Esophagus squamous epithelium (tissue), 4 donors: ENCODE measurements around the gene DYNC1LI1.

Source experiments
- POLR2A ChIP-seq, 4 donors: fragments of 450-650 bp; IDR thresholded peaks; one replicate each; pipeline ENCODE4 v1.6.1; 2017; ENCODE audit warnings: antibody characterized with exemption in 4 of 4, mild to moderate bottlenecking in 4 of 4, moderate library complexity in 3 of 4
- TF ChIP-seq, protein P1 (sequence below), 6 experiments: fragments of 450-650 bp in 4 of 6; fragments of 200-600 bp in 2 of 6; sonication (generic) in 2 of 6; IDR thresholded peaks; one replicate each; pipeline ENCODE4 v1.5.1; 2016 to 2019; ENCODE audit warnings: antibody characterized with exemption in 6 of 6, mild to moderate bottlenecking in 4 of 6, moderate library complexity in 4 of 6

DNA sequence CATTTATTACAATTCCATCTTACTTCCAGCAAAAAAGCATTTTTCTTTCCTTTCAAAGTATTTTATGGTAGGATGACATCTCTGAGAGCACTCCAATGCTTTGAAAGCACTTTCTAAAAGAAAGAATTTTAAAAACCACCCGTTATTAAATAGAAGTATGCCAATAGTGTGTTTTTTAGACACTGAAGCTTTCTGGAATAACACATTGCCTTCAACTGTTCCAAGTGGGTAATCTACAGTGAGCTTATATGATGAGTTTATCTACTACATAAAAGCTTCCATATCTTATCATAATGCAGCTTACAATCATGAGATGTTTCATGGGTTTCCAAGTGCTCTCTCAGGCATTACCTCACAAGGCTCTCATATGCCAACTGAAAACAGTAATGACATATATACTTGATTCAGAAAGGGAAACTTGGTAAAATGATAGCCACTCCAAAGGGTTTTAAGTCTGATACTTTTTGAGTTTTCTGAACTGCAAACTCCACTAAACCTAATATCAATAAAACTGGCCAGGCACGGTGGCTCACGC is 82.1 kb downstream of the DYNC1LI1 start:
- TF ChIP-seq, protein P1, sequence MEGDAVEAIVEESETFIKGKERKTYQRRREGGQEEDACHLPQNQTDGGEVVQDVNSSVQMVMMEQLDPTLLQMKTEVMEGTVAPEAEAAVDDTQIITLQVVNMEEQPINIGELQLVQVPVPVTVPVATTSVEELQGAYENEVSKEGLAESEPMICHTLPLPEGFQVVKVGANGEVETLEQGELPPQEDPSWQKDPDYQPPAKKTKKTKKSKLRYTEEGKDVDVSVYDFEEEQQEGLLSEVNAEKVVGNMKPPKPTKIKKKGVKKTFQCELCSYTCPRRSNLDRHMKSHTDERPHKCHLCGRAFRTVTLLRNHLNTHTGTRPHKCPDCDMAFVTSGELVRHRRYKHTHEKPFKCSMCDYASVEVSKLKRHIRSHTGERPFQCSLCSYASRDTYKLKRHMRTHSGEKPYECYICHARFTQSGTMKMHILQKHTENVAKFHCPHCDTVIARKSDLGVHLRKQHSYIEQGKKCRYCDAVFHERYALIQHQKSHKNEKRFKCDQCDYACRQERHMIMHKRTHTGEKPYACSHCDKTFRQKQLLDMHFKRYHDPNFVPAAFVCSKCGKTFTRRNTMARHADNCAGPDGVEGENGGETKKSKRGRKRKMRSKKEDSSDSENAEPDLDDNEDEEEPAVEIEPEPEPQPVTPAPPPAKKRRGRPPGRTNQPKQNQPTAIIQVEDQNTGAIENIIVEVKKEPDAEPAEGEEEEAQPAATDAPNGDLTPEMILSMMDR (IDR thresholded peaks at IDR 0.05), result no peak
- TF ChIP-seq POLR2A (IDR thresholded peaks at IDR 0.05), result no peak
